ENCODE measurements around the gene UTP14C. TPM values are rescaled to one million over a fixed set of nuclear protein-coding genes. Genes with fewer than 3 reads are reported as not detected.
"Not testable (repeated sequence)": the region's sequence is repeated elsewhere in the genome, so short reads cannot be mapped to it uniquely, and the experiment has no call there.

UTP14C gene
- total RNA-seq, 4 donors from 2014 or later = 18.5 to 25.4 (median 19.8) TPM

GRCh38 chr13:51978796-51979556, 45.5 kb upstream of the UTP14C start:
- Histone ChIP-seq H3K27me3 (no peaks in the 10 kb centered on the region), H3K4me3 (no peak overlapping the region)
- 36 to 41% methylated on average over 2 of the region's 5 CpGs for WGBS, 2 donors (ENCODE audit: low coverage in 1 of 2)

GRCh38 chr13:51980908-51981307, 43.6 kb upstream of the UTP14C start:
- WGBS, 2 donors (ENCODE audit: low coverage in 1 of 2) = 65 to 74% methylated on average over 4 of the region's 4 CpGs
- Histone ChIP-seq H3K36me3 (no peaks in the 10 kb centered on the region), H3K4me3 (no peak overlapping the region), H3K9me3 (no peaks in the 10 kb centered on the region), H3K27ac (no peak overlapping the region), H3K4me1 (no peaks in the 10 kb centered on the region), H3K27me3 (no peaks in the 10 kb centered on the region)
- ATAC-seq = no peak
- TF ChIP-seq EP300 (IDR thresholded peaks at IDR 0.05) (no peak), CTCF (IDR thresholded peaks at IDR 0.05) (no peak), POLR2A (IDR thresholded peaks at IDR 0.05) (no peak), POLR2AphosphoS5 (IDR thresholded peaks at IDR 0.05) (no peak)

More at GRCh38 chr13:51978796-51979556, 45.5 kb upstream of the UTP14C start:
- H3K4me1 ChIP-seq = no peaks in the 10 kb centered on the region
- no peaks in the 10 kb centered on the region for H3K9me3 ChIP-seq
- H3K36me3 ChIP-seq = peaks cover 0 to 9% of the 10 kb centered on the region in 2 donors
- no peak for ATAC-seq
- TF ChIP-seq EP300 (IDR thresholded peaks at IDR 0.05) (no peak), POLR2AphosphoS5 (IDR thresholded peaks at IDR 0.05) (no peak), CTCF (IDR thresholded peaks at IDR 0.05) (no peak), POLR2A (IDR thresholded peaks at IDR 0.05) (no peak)
- no peak overlapping the region for H3K27ac ChIP-seq

- Histone ChIP-seq H3K36me3 (no peaks in the 10 kb centered on the region), H3K27me3 (no peaks in the 10 kb centered on the region), H3K4me3 (no peak overlapping the region), H3K9me3 (no peaks in the 10 kb centered on the region), H3K4me1 (no peaks in the 10 kb centered on the region), H3K27ac (no peak overlapping the region)
- ATAC-seq = no peak
- WGBS, 2 donors (ENCODE audit: low coverage in 1 of 2) = 70 to 95% methylated on average over 3 to 4 of the region's 4 CpGs
- TF ChIP-seq EP300 (IDR thresholded peaks at IDR 0.05) = no peak
- TF ChIP-seq POLR2AphosphoS5 (IDR thresholded peaks at IDR 0.05) = no peak
- TF ChIP-seq POLR2A (IDR thresholded peaks at IDR 0.05) = no peak
- no peak for TF ChIP-seq CTCF (IDR thresholded peaks at IDR 0.05)
These were observed 43.1 kb upstream of the UTP14C start for GRCh38 chr13:51981355-51981754.

DNA sequence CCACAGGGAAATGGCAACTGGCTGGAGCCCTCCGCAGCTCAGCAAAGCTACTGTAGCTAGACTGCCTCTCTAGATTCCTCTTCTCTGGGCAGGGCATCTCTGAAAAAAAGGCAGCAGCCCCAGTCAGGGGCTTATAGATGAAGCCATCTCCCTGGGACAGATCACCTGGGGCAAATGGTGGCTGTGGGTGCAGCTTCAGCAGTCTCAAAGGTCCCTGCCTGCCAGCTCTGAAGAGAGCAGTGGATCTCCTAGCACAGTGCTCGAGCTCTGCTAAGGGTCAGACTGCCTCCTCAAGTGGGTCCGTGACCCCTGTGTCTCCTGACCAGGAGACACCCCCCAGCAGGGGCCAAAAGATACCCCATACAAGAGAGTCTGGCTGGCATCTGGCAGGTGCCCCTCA, 41.2 kb upstream of the UTP14C start:
- H3K27ac ChIP-seq, H3K27me3 ChIP-seq, ATAC-seq, H3K4me1 ChIP-seq, H3K4me3 ChIP-seq, H3K36me3 ChIP-seq, H3K9me3 ChIP-seq: not testable (repeated sequence)
- no CpG with 5 or more reads among the region's 3 CpGs for WGBS, 2 donors (ENCODE audit: low coverage in 1 of 2)

- H3K4me1 ChIP-seq, H3K4me3 ChIP-seq, H3K27ac ChIP-seq, H3K36me3 ChIP-seq, ATAC-seq, H3K27me3 ChIP-seq, H3K9me3 ChIP-seq: not testable (repeated sequence)
- WGBS, 2 donors (ENCODE audit: low coverage in 1 of 2) = 85 to 88% methylated on average over 4 of the region's 4 CpGs
These were observed 39.6 kb upstream of the UTP14C start for GRCh38 chr13:51984904-51985303.

DNA sequence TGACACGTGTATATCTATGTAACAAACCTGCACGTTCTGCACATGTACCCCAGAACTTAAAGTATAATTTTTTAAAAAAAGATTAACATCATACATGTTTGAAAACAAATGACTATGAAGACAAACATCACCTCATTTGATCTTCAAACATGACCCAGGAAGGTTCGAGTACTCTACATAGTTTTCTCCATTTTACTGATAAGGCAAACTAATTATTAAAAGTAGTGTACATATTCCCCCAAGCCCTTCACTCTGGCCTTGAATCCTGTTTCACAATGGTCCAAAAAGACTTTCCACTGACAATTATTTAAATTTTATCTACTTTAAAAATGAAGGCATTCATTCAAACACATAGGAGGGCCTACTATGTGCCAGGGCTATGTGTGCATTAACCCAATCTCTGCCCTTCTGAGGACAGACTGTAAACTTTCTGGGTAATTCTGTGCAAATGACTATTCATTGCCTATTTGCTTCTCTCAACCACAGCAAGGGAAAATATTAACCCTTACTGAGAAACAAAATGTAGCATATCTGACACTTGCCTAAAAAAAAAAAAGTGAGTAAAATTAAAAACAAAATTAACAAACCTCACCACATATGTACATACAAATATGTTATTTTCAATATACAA, 35.4 kb upstream of the UTP14C start:
- TF ChIP-seq POLR2A (IDR thresholded peaks at IDR 0.05) (no peak), POLR2AphosphoS5 (IDR thresholded peaks at IDR 0.05) (no peak), CTCF (IDR thresholded peaks at IDR 0.05) (no peak), EP300 (IDR thresholded peaks at IDR 0.05) (no peak)
- 87 to 100% methylated on average over 3 of the region's 3 CpGs for WGBS, 2 donors (ENCODE audit: low coverage in 1 of 2)
- no peak for ATAC-seq

More for the DNA sequence above, 35.4 kb upstream of the UTP14C start:
- no peak overlapping the region for H3K27ac ChIP-seq
- no peaks in the 10 kb centered on the region for H3K27me3 ChIP-seq
- H3K36me3 ChIP-seq = no peaks in the 10 kb centered on the region
- H3K9me3 ChIP-seq = no peaks in the 10 kb centered on the region
- H3K4me1 ChIP-seq = no peaks in the 10 kb centered on the region
- H3K4me3 ChIP-seq = no peak overlapping the region

All from gastroesophageal sphincter (tissue), 4 donors.